AG10803 (cell line): ENCODE data around the gene EXOSC3.
A peak's percentile ranks its signal among the peaks of the same experiment; 100 is the strongest.
"Not testable (repeated sequence)": the region's sequence is repeated elsewhere in the genome, so short reads cannot be mapped to it uniquely, and the experiment has no call there.

ENCODE experiments used
- DNase-seq: peaks from one replicate; pipeline ENCODE4 v3.0.0; 2010; ENCODE audit warnings: low read depth
- H3K4me3 ChIP-seq: 2 replicates; pipeline ENCODE4 v1.5.1; 2011; ENCODE audit warnings: mild to moderate bottlenecking, low read length, control low read depth
- CTCF ChIP-seq: conservative IDR thresholded peaks from 2 replicates; pipeline ENCODE4 v1.5.1; 2011; ENCODE audit warnings: mild to moderate bottlenecking, low read length, control low read depth, inconsistent platforms

The EXOSC3 gene

GRCh38 chr9:37784616-37785483 lies at the start of gene EXOSC3:
Gene EXOSC3, minus strand, starts transcription at chr9:37785064. Its CDS starts 20 bp downstream, at chr9:37785044.
- H3K4me3 ChIP-seq: peak within 1 kb of the TSS; percentile 95
- DNase-seq: peak; percentile 87
- TF ChIP-seq CTCF: peak; percentile 6

- no peak overlapping the region for H3K4me3 ChIP-seq
- no peak for DNase-seq
- no peak for TF ChIP-seq CTCF
These were observed 42.8 kb upstream of the EXOSC3 start for GRCh38 chr9:37827483-37828165.

GRCh38 chr9:37825174-37825573 lies 40.3 kb upstream of the EXOSC3 start:
- not testable (repeated sequence) for DNase-seq, H3K4me3 ChIP-seq

- no peak for DNase-seq
- TF ChIP-seq CTCF: no peak
- no peak overlapping the region for H3K4me3 ChIP-seq
These were observed 35.3 kb upstream of the EXOSC3 start for GRCh38 chr9:37820142-37820541.

GRCh38 chr9:37818849-37819248 lies 34.0 kb upstream of the EXOSC3 start:
- no peak for TF ChIP-seq CTCF
- H3K4me3 ChIP-seq: no peak overlapping the region
- no peak for DNase-seq

- TF ChIP-seq CTCF: no peak
- DNase-seq: no peak
- no peak overlapping the region for H3K4me3 ChIP-seq
These were observed 28.0 kb upstream of the EXOSC3 start for GRCh38 chr9:37812773-37813379.

GRCh38 chr9:37811906-37812476 lies 27.1 kb upstream of the EXOSC3 start:
- H3K4me3 ChIP-seq: no peak overlapping the region
- DNase-seq: no peak
- TF ChIP-seq CTCF: no peak

GRCh38 chr9:37809676-37810075 lies 24.8 kb upstream of the EXOSC3 start:
- DNase-seq, H3K4me3 ChIP-seq: not testable (repeated sequence)
